OCI-LY1 (cell line): ENCODE measurements around the gene AREL1.

Experiments used
- H2AFZ ChIP-seq: fragments of 200-600 bp; sonication (generic), shearing (Covaris generic); 2 replicates; pipeline ENCODE4 v1.6.0; 2014; ENCODE audit warnings: antibody characterized with exemption, mild to moderate bottlenecking, low read length
- H3F3A ChIP-seq: fragments of 200-600 bp; sonication (generic), shearing (Covaris generic); 2 replicates; pipeline ENCODE4 v1.6.0; 2014; ENCODE audit warnings: mild to moderate bottlenecking, antibody characterized with exemption, low read length, moderate library complexity; ENCODE audit not compliant: insufficient read depth
- H3K27ac ChIP-seq: fragments of 200-600 bp; sonication (generic); 2 replicates; pipeline ENCODE4 v1.5.1; 2014; ENCODE audit warnings: low read length, mixed run types, mild to moderate bottlenecking, low read depth; ENCODE audit not compliant: poor library complexity, severe bottlenecking
- H3K27me3 ChIP-seq: fragments of 200-600 bp; sonication (generic); 2 replicates; pipeline ENCODE4 v1.6.0; 2014; ENCODE audit warnings: antibody characterized with exemption, mild to moderate bottlenecking, low read length, moderate library complexity; ENCODE audit not compliant: insufficient read depth
- H3K36me3 ChIP-seq: fragments of 200-600 bp; sonication (generic); 2 replicates; pipeline ENCODE4 v1.6.1; 2014; ENCODE audit warnings: mild to moderate bottlenecking, antibody characterized with exemption, low read length, moderate library complexity, mixed read lengths; ENCODE audit not compliant: insufficient read depth
- H3K4me1 ChIP-seq: fragments of 200-600 bp; sonication (generic); 2 replicates; pipeline ENCODE4 v1.5.1; 2014; ENCODE audit warnings: mild to moderate bottlenecking, low read length, moderate library complexity; ENCODE audit not compliant: insufficient read depth, severe bottlenecking
- H3K4me2 ChIP-seq: fragments of 200-600 bp; sonication (generic), shearing (Covaris generic); 2 replicates; pipeline ENCODE4 v1.6.1; 2014; ENCODE audit warnings: low read length
- H3K4me3 ChIP-seq: fragments of 200-600 bp; sonication (generic); 2 replicates; pipeline ENCODE4 v1.5.1; 2014; ENCODE audit warnings: low read length, low read depth, mild to moderate bottlenecking, mixed read lengths; ENCODE audit not compliant: poor library complexity, severe bottlenecking
- H3K79me2 ChIP-seq: fragments of 200-600 bp; shearing (Covaris generic); 2 replicates; pipeline ENCODE4 v1.6.1; 2016; ENCODE audit warnings: mixed run types, low read length, mixed read lengths; ENCODE audit not compliant: insufficient read depth
- H3K9ac ChIP-seq: fragments of 200-600 bp; sonication (generic), shearing (Covaris generic); 2 replicates; pipeline ENCODE4 v1.6.1; 2014; ENCODE audit warnings: mild to moderate bottlenecking, low read length, mixed read lengths
- H3K9me2 ChIP-seq: fragments of 200-600 bp; sonication (generic), shearing (Covaris generic); 2 replicates; pipeline ENCODE4 v1.6.1; 2014; ENCODE audit warnings: low read depth, mild to moderate bottlenecking, low read length, mixed read lengths
- H3K9me3 ChIP-seq: fragments of 200-600 bp; shearing (Covaris generic); 2 replicates; pipeline ENCODE4 v1.6.1; 2014; ENCODE audit warnings: low read length, mixed read lengths
- H4K20me1 ChIP-seq: fragments of 200-600 bp; sonication (generic), shearing (Covaris generic); 2 replicates; pipeline ENCODE4 v1.6.0; 2016; ENCODE audit warnings: mild to moderate bottlenecking, low read length; ENCODE audit not compliant: insufficient read depth
- EZH2 ChIP-seq: fragments of 200-600 bp; sonication (generic), shearing (Covaris generic); IDR thresholded peaks from 2 replicates; pipeline ENCODE4 v1.8.0; 2017; ENCODE audit warnings: borderline replicate concordance, mixed run types, mild to moderate bottlenecking, antibody characterized with exemption, low read length, moderate library complexity, mixed read lengths
- TF ChIP-seq, protein P1 (sequence below): fragments of 200-600 bp; sonication (generic), shearing (Covaris generic); IDR thresholded peaks from 2 replicates; pipeline ENCODE4 v1.5.1; 2017; ENCODE audit warnings: mild to moderate bottlenecking, antibody characterized with exemption, low read length, moderate library complexity, mixed read lengths

AREL1 gene

DNA sequence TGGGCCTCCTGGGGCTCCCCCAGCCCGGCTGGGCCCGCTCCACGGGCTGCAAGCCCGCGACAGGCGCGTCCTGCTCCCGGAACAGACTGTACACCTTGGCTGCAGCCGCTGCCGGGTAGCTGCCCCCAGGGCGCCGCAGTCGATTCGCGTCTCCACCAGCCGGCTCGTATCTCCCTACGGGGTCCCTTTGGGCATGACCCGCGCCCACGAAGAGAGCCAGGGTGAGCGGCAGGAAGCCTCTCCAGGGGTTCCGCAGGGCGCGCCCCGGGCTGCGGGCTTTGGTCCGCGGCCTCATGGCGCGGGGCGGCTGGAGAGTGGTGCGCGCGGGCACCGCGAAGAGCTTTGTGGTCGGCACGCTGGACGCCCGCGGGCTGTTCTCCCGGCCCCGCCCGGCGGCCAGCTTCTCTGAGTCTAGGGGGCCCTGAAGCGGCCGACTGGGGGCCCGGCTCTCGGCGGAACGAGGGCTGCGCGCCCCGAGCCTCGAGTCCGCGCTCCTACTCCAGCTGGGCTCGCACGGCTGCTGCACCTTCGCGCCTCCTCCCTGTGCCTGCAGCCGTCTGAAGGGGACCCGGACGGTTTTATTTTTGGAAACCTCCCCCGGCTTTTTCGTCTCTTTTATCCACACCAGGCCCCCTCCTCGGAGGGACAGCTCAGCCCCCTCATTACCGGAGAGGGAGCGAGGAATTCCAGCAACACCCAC lies 101.1 kb downstream of the AREL1 start, which contains the start of gene LTBP2:
Gene LTBP2, minus strand, starts transcription at position 588 of the 700 bp plus-strand sequence. Its CDS starts 293 bp downstream, at position 295.
- Histone ChIP-seq H3K9me3 (no peaks in the 10 kb centered on the region), H3K4me3 (peak within 1 kb of the TSS; percentile 61), H3K4me2 (peak within 1 kb of the TSS; percentile 80), H3K9me2 (no peaks in the 10 kb centered on the region), H3K9ac (peak within 1 kb of the TSS; percentile 59), H3K79me2 (no peaks in the 10 kb centered on the region), H3K27me3 (no peaks in the 10 kb centered on the region), H3K4me1 (peaks cover 9% of the 10 kb centered on the region), H2AFZ (0 out of 2 replicates have a peak within 1 kb of the TSS, but pooled peaks have one; percentile 1), H3K27ac (no peak within 1 kb of the TSS), H4K20me1 (no peaks in the 10 kb centered on the region), H3K36me3 (no peaks in the 10 kb centered on the region), H3F3A (no peaks in the 10 kb centered on the region)
- no peak for TF ChIP-seq EZH2
- TF ChIP-seq, protein P1, sequence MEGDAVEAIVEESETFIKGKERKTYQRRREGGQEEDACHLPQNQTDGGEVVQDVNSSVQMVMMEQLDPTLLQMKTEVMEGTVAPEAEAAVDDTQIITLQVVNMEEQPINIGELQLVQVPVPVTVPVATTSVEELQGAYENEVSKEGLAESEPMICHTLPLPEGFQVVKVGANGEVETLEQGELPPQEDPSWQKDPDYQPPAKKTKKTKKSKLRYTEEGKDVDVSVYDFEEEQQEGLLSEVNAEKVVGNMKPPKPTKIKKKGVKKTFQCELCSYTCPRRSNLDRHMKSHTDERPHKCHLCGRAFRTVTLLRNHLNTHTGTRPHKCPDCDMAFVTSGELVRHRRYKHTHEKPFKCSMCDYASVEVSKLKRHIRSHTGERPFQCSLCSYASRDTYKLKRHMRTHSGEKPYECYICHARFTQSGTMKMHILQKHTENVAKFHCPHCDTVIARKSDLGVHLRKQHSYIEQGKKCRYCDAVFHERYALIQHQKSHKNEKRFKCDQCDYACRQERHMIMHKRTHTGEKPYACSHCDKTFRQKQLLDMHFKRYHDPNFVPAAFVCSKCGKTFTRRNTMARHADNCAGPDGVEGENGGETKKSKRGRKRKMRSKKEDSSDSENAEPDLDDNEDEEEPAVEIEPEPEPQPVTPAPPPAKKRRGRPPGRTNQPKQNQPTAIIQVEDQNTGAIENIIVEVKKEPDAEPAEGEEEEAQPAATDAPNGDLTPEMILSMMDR, result no peak
